OCI-LY3 (cell line): ENCODE measurements around the gene LIPC.

Experiments
- CTCF ChIP-seq: fragments of 200-600, 300-600 bp; sonication (generic); IDR thresholded peaks from 2 replicates; pipeline ENCODE4 v1.5.1; 2014; ENCODE audit warnings: antibody characterized with exemption, low read length, low read depth
- EZH2phosphoT487 ChIP-seq: fragments of 200-600 bp; shearing (Covaris generic); IDR thresholded peaks from 2 replicates; pipeline ENCODE4 v1.6.1; 2018; ENCODE audit warnings: antibody characterized with exemption, mixed run types, low read depth

DNA sequence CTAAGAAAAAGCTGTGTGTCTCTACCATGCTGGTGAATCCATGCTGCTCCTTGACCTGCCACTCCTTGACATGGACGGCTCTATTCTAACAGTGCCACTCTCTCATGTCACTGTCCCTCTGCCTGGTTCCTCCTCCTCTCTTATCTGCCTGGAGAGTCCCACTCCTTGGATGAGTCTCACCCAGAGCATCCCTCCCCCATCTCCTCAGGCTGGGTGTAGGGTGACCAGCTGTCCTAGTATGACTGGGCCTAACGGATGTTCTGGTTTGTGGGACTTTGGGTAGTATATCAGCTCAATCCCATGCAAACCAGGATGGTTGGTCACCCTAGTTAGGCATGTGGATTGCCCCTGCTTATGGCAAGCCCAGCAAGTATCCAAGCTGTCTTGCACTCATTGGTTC, 54.3 kb downstream of the LIPC start:
- no peak for TF ChIP-seq CTCF
- TF ChIP-seq EZH2phosphoT487: no peak
